PC-9 (cell line): ENCODE measurements around the gene LRRFIP1. TPM values are rescaled to one million over a fixed set of nuclear protein-coding genes. Genes with fewer than 3 reads are reported as not detected.
A peak's percentile ranks its signal among the peaks of the same experiment; 100 is the strongest.

Experiments used
- BruUV-seq: library from RNA; stranded (reverse); fragments of 400-500 nt; replicated peaks from 2 replicates; lab custom pipeline; 2021; lab: Mats Ljungman, UMichigan
- CTCF ChIA-PET: fragments of 300-600 bp; sonication (Branson Sonifier 250); formaldehyde crosslinking; loops from one replicate; lab custom pipeline; 2022; ENCODE audit warnings: antibody characterized with exemption; lab: Charles Lee
- POLR2A ChIA-PET: fragments of 300-600 bp; sonication (Branson Sonifier 250); formaldehyde crosslinking; loops from one replicate; lab custom pipeline; 2022; ENCODE audit warnings: antibody characterized with exemption; ENCODE audit not compliant: unreplicated experiment; lab: Charles Lee
- DNase-seq, 2 experiments: peaks; one replicate each; pipeline versions ENCODE4 v3.0.0 to v3.0.0-alpha.2; 2015 to 2022; ENCODE audit warnings: mixed read lengths in 1 of 2
- H2AFZ ChIP-seq: fragments of 200-600 bp; sonication (generic); 2 replicates; pipeline ENCODE4 v1.8.1; 2017; ENCODE audit warnings: antibody characterized with exemption
- H3F3A ChIP-seq: fragments of 200-600 bp; sonication (generic); 2 replicates; pipeline ENCODE4 v1.8.1; 2017; ENCODE audit warnings: antibody characterized with exemption, mild to moderate bottlenecking, low read depth; ENCODE audit not compliant: insufficient read depth
- H3K27ac ChIP-seq: fragments of 200-600 bp; sonication (generic); 2 replicates; pipeline ENCODE4 v1.6.1; 2016; ENCODE audit warnings: mixed run types
- H3K27me3 ChIP-seq: fragments of 200-600 bp; sonication (generic); 2 replicates; pipeline ENCODE4 v1.6.1; 2016; ENCODE audit warnings: low read depth, mixed run types; ENCODE audit not compliant: insufficient read depth
- H3K36me3 ChIP-seq: fragments of 200-600 bp; sonication (generic); 2 replicates; pipeline ENCODE4 v1.6.1; 2016; ENCODE audit warnings: low read depth, mixed run types
- H3K4me1 ChIP-seq: fragments of 200-600 bp; sonication (generic); replicated peaks from 2 replicates; pipeline ENCODE4 v1.6.1; 2016; ENCODE audit warnings: mixed run types; ENCODE audit not compliant: insufficient read depth
- H3K4me2 ChIP-seq: fragments of 200-600 bp; sonication (generic); 2 replicates; pipeline ENCODE4 v1.6.1; 2017; ENCODE audit warnings: mixed run types
- H3K4me3 ChIP-seq: fragments of 200-600 bp; sonication (generic); 2 replicates; pipeline ENCODE4 v1.6.1; 2016; ENCODE audit warnings: mixed run types
- H3K79me2 ChIP-seq: fragments of 200-600 bp; sonication (generic); 2 replicates; pipeline ENCODE4 v1.6.1; 2017; ENCODE audit warnings: low read depth, mixed run types
- H3K9me2 ChIP-seq: fragments of 200-600 bp; sonication (generic); 2 replicates; pipeline ENCODE4 v1.8.1; 2017; ENCODE audit warnings: mild to moderate bottlenecking; ENCODE audit not compliant: insufficient read depth
- H3K9me3 ChIP-seq: fragments of 200-600 bp; sonication (generic); 2 replicates; pipeline ENCODE4 v1.8.1; 2016; ENCODE audit warnings: low read depth; ENCODE audit not compliant: insufficient read depth
- H4K20me1 ChIP-seq: fragments of 200-600 bp; sonication (generic); 2 replicates; pipeline ENCODE4 v1.8.1; 2017; ENCODE audit not compliant: insufficient read depth
- EZH2 ChIP-seq: fragments of 200-600 bp; sonication (generic); IDR thresholded peaks from 2 replicates; pipeline ENCODE4 v1.8.0; 2017; ENCODE audit warnings: antibody characterized with exemption, low read depth
- intact Hi-C: fragments of 100-400 bp; cut with micrococcal nuclease; formaldehyde crosslinking; loops from one replicate; pipeline ENCODE4 v1.10.0; 2022; ENCODE audit not compliant: unreplicated experiment
- total RNA-seq: library from RNA; stranded (reverse); gene quantifications from 2 replicates; pipeline ENCODE4 v1.2.3, GENCODE V29; 2021
- TF ChIP-seq, protein P1 (sequence below): fragments of 200-600 bp; sonication (generic); conservative IDR thresholded peaks from 2 replicates; pipeline ENCODE4 v1.6.1; 2017; ENCODE audit warnings: mixed run types, antibody characterized with exemption, mild to moderate bottlenecking, moderate library complexity

Gene LRRFIP1
- total RNA-seq, 1 experiment from 2014 or later, result 238 TPM

DNA sequence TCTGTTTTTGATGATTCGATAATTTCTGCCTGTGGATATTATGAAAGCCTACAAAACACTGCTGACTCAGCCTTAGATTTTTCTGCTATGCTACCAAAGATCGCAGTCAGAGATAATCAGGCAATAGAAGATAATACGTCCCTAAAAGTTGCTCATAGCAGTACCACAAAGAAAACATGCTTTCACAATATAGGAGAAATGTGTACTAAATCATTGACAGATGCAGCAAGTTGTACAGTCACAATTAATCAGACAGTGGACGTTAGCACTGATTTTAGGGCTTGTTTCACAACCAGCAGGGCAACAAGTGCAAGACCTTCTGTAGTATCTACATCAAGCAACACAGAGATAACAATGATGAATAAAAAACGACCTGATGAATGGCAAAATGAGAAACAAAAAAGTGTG lies 190.7 kb downstream of the LRRFIP1 start:
- Histone ChIP-seq H3K9me3 (no peaks in the 10 kb centered on the region), H3K79me2 (no peaks in the 10 kb centered on the region), H3K4me2 (peak overlapping the region; percentile 46), H4K20me1 (no peaks in the 10 kb centered on the region), H3K4me1 (peaks cover 20% of the 10 kb centered on the region), H2AFZ (no peak overlapping the region), H3F3A (peaks cover 17% of the 10 kb centered on the region), H3K27ac (no peak overlapping the region), H3K9me2 (no peaks in the 10 kb centered on the region; the same call in 1 of the 2 replicates), H3K36me3 (no peaks in the 10 kb centered on the region), H3K27me3 (no peaks in the 10 kb centered on the region), H3K4me3 (no peak overlapping the region; the same call in 1 of the 2 replicates)
- no peak for TF ChIP-seq EZH2
- TF ChIP-seq, protein P1, sequence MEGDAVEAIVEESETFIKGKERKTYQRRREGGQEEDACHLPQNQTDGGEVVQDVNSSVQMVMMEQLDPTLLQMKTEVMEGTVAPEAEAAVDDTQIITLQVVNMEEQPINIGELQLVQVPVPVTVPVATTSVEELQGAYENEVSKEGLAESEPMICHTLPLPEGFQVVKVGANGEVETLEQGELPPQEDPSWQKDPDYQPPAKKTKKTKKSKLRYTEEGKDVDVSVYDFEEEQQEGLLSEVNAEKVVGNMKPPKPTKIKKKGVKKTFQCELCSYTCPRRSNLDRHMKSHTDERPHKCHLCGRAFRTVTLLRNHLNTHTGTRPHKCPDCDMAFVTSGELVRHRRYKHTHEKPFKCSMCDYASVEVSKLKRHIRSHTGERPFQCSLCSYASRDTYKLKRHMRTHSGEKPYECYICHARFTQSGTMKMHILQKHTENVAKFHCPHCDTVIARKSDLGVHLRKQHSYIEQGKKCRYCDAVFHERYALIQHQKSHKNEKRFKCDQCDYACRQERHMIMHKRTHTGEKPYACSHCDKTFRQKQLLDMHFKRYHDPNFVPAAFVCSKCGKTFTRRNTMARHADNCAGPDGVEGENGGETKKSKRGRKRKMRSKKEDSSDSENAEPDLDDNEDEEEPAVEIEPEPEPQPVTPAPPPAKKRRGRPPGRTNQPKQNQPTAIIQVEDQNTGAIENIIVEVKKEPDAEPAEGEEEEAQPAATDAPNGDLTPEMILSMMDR, result 0 out of 2 replicates have a peak, but pooled peaks have one; percentile 1
- POLR2A ChIA-PET, result no interaction called here
- CTCF ChIA-PET, result no interaction called here
- intact Hi-C loops, result no loop called here
- DNase-seq, result peak in 1 of 2 experiments; percentile 88
- BruUV-seq, result no TSS peak

DNA sequence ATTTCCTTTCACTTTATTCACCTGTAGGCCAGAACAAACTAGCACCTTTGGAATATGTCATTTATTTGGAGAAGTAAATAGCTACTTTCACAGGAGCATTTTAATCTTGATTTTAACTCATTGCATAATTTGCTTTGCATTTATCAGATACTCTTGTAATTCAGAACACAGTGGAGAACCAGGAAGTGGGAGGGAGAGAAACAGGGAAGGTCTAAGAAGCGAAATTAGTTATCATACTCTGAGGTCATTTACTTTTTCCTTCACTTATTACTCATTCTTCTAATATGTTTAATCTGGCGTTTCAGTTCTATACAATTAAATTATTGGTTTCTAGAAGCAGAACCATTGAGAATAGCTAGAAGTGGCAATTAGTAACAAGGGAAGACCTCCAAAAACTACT lies 191.8 kb downstream of the LRRFIP1 start:
- TF ChIP-seq, protein P1, result no peak
- no peak for TF ChIP-seq EZH2

DNA sequence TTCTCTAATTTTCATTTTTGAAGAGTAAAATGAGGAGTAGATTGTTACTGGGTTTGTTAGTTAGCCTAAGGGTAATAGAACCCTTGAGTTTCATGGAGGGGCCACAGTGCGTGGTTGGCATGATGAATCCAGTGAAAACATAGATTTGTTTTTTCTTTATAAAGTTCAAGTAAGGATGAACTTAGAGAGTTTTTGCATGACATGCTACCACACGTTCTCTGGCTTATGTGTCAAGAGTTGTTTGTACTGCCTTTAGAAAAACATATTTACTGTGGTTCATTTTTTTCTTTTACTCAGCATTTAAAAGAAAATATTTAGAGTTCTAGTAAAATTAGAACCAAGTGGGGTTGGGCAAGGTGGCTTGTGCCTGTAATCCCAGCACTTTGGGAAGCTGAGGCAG lies 193.0 kb downstream of the LRRFIP1 start:
- Histone ChIP-seq H3K79me2 (no peaks in the 10 kb centered on the region), H3K36me3 (no peaks in the 10 kb centered on the region), H4K20me1 (no peaks in the 10 kb centered on the region), H3K4me3 (no peak overlapping the region), H2AFZ (no peak overlapping the region), H3K9me3 (no peaks in the 10 kb centered on the region), H3K9me2 (no peaks in the 10 kb centered on the region), H3K4me2 (no peak overlapping the region), H3F3A (peaks cover 17% of the 10 kb centered on the region), H3K27ac (no peak overlapping the region), H3K27me3 (no peaks in the 10 kb centered on the region), H3K4me1 (peaks cover 20% of the 10 kb centered on the region)
- DNase-seq, result no peak
- POLR2A ChIA-PET, result no interaction called here
- intact Hi-C loops, result no loop called here
- no peak for TF ChIP-seq EZH2
- TF ChIP-seq, protein P1, result no peak
- CTCF ChIA-PET, result interaction anchor here (0.6 kb wide), 1 partner anchor 537 kb away, joined by 4 read pairs; no protein-coding TSS in a partner anchor
- no TSS peak for BruUV-seq

More for the DNA sequence above, 191.8 kb downstream of the LRRFIP1 start:
- BruUV-seq, result no TSS peak
- ChIA-PET POLR2A (no interaction called here), CTCF (interaction anchor here (0.6 kb wide), 1 partner anchor 452 kb away, joined by 3 read pairs; no protein-coding TSS in a partner anchor)
- H3K79me2 ChIP-seq, result no peaks in the 10 kb centered on the region
- H3F3A ChIP-seq, result peaks cover 17% of the 10 kb centered on the region
- no peaks in the 10 kb centered on the region; the same call in 1 of the 2 replicates for H3K9me2 ChIP-seq
- no peaks in the 10 kb centered on the region for H4K20me1 ChIP-seq
- H3K4me2 ChIP-seq, result no peak overlapping the region
- no peak overlapping the region for H2AFZ ChIP-seq
- no peak overlapping the region for H3K4me3 ChIP-seq
- no peaks in the 10 kb centered on the region for H3K9me3 ChIP-seq
- peaks cover 20% of the 10 kb centered on the region for H3K4me1 ChIP-seq
- H3K27ac ChIP-seq, result no peak overlapping the region
- intact Hi-C loops, result no loop called here
- H3K27me3 ChIP-seq, result no peaks in the 10 kb centered on the region
- H3K36me3 ChIP-seq, result no peaks in the 10 kb centered on the region
- no peak for DNase-seq
